Left renal cortex interstitium (tissue), 4 donors: ENCODE measurements around the gene MTMR11. TPM values are rescaled to one million over a fixed set of nuclear protein-coding genes. Genes with fewer than 3 reads are reported as not detected.
A peak's percentile ranks its signal among the peaks of the same experiment; 100 is the strongest.
"Not testable (repeated sequence)": the region's sequence is repeated elsewhere in the genome, so short reads cannot be mapped to it uniquely, and the experiment has no call there.

Experiments
- DNase-seq, 4 donors: peaks; one replicate each; pipeline ENCODE4 v3.0.0-alpha.2; 2013; ENCODE audit warnings: low read depth in 4 of 4, low spot score in 2 of 4, missing footprints in 1 of 4
- polyA plus RNA-seq, 4 donors: library from polyadenylated mRNA; unstranded; fragments of 120-200 nt; gene quantifications; one replicate each; pipeline ENCODE4 v1.2.1, GENCODE V29; 2013; ENCODE audit not compliant: insufficient read length in 4 of 4

MTMR11 gene, protein sequence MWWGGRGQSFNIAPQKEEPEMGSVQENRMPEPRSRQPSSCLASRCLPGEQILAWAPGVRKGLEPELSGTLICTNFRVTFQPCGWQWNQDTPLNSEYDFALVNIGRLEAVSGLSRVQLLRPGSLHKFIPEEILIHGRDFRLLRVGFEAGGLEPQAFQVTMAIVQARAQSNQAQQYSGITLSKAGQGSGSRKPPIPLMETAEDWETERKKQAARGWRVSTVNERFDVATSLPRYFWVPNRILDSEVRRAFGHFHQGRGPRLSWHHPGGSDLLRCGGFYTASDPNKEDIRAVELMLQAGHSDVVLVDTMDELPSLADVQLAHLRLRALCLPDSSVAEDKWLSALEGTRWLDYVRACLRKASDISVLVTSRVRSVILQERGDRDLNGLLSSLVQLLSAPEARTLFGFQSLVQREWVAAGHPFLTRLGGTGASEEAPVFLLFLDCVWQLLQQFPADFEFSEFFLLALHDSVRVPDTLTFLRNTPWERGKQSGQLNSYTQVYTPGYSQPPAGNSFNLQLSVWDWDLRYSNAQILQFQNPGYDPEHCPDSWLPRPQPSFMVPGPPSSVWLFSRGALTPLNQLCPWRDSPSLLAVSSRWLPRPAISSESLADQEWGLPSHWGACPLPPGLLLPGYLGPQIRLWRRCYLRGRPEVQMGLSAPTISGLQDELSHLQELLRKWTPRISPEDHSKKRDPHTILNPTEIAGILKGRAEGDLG
- 10 to 100 TPM; 25.8 to 36.5 (median 30.0) TPM for polyA plus RNA-seq

GRCh38 chr1:149936170-149936991 is at the start of gene MTMR11:
MTMR11 (minus strand) TSS chr1:149936879; CDS start chr1:149936647, 232 bp downstream.
- DNase-seq: no peak

DNA sequence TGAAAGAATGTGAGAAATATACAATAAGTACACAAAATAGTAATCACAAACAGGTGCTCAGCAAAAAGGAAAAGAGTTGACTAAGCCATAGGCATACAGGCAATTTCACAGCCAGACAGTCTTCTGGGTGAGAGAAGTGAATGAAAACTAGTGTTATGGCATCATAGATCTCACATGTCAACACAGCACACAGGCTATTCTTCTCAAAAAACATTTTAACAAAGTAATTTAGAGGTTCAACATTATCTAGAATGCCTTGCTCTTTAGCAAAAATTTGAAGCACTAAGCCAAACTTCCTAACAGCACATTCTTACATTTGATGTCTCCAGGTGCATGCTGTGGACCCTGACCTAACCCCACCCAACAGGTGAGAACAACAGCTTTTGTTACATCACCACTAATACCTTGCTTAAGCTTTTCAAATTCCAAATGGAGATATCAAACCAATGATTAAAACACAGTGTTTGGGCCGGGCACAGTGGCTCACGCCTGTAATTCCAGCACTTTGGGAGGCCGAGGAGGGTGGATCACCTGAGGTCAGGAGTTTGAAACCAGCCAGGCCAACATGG is 43.4 kb upstream of the MTMR11 start:
- DNase-seq: no peak

- no peak for DNase-seq
Measured at GRCh38 chr1:149979245-149979971, 42.7 kb upstream of the MTMR11 start.

GRCh38 chr1:149978547-149979023 is 41.9 kb upstream of the MTMR11 start:
- no peak for DNase-seq

- DNase-seq: no peak
Measured at GRCh38 chr1:149977345-149977744, 40.7 kb upstream of the MTMR11 start.

GRCh38 chr1:149972547-149972946 is 35.9 kb upstream of the MTMR11 start:
- DNase-seq: no peak

- no peak for DNase-seq
Measured at GRCh38 chr1:149967646-149968045, 31.0 kb upstream of the MTMR11 start.

- no peak for DNase-seq
Measured at GRCh38 chr1:149967041-149967440, 30.4 kb upstream of the MTMR11 start.

- DNase-seq: no peak
Measured at GRCh38 chr1:149966405-149966804, 29.7 kb upstream of the MTMR11 start.

- no peak for DNase-seq
Measured at GRCh38 chr1:149965440-149965839, 28.8 kb upstream of the MTMR11 start.

DNA sequence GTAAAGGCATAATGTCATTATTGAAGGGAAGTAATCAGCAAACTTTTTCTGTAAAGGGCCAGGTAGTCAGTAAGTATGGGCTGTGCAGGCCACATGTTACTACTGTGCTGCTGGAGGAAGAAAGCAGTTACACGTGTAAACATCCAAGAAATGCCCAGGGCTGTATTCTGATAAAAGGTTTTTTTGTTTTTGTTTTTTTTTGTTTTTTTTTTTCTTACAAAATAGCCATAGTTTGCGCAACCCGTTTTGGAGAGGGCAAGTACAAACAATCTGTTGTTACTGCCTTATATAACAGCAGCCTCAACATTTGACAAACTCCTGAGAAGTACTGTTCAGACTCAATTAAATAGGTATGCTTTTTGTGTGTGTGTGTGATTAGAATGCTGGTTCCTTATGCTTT is 26.7 kb upstream of the MTMR11 start:
- DNase-seq: no peak

GRCh38 chr1:149962736-149963135 is 26.1 kb upstream of the MTMR11 start:
- DNase-seq: no peak

- DNase-seq: peak in 1 of 4 donors; percentile 72
Measured at GRCh38 chr1:149962039-149962647, 25.5 kb upstream of the MTMR11 start.

DNA sequence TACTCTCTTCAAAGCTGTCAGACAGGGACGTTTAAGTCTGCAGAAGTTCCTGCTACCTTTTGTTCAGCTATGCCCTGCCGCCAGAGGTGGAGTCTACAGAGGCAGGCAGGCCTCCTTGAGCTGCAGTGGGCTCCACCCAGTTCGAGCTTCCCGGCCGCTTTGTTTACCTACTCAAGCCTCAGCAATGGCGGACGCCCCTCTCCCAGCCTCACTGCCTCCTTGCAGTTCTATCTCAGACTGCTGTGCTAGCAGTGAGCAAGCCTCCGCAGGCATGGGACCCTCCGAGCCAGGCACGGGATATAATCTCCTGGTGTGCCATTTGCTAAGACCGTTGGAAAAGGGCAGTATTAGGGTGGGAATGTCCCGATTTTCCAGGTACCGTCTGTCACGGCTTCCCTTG is 20.9 kb upstream of the MTMR11 start:
- DNase-seq: not testable (repeated sequence)

- DNase-seq: no peak
Measured at GRCh38 chr1:149949911-149950310, 13.2 kb upstream of the MTMR11 start.

- DNase-seq: no peak
Measured at GRCh38 chr1:149945206-149945605, 8.5 kb upstream of the MTMR11 start.

DNA sequence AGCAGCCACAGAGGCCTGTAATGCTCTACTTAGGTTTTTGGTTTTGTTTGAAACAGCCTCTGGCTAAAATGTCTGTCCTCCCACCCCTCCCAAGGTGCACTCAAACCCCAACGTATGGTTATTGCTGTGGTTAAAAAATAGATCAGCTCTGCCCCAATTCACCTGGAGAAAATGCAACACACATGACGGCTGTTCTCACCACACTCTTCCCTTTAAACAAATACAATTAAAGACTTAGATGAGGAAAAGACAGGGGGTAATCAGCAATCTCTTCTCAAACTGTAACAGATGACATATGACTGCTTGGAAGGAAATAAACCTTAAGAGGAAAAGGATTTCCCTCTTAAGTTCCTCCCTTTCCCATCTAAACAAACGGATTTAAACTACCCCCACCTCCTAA is 6.2 kb upstream of the MTMR11 start:
- DNase-seq: no peak

- no peak for DNase-seq
Measured at GRCh38 chr1:149942207-149942606, 5.5 kb upstream of the MTMR11 start.

DNA sequence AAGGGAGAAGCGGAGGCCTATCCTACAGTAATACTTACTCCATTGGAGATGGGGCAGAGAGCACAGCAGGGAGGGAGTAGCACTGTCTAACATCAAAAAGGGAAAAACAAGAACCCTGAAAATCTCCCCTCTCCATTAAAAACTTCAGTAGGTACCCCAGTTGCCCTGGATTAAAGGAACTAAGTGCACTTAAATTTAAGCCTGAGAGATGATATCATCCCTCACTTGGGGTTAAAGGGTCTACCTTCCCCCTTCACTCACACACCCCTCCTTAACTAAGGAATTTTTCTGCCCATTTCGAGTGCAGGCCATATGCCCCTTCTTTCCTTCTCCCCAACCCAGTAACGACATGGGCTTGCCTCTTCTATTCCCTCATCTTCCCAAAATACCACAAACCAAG is 3.7 kb upstream of the MTMR11 start:
- no peak for DNase-seq

DNA sequence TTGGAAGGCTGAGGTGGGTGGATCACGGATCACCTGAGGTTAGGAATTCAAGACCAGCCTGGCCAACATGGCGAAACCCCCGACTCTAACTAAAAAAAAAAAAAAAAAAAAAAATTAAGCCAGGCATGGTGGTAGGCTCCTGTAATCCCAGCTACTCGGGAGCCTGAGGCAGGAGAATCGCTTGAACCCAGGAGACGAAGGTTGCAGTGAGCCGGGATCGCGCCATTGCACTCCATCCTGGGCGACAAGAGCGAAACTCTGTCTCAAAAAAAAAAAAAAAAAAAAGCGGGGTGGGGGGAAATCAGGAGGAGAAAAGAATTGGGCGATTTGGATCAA is 2.0 kb upstream of the MTMR11 start:
- not testable (repeated sequence) for DNase-seq
